ENCODE data around the gene MICU2. TPM values are rescaled to one million over a fixed set of nuclear protein-coding genes. Genes with fewer than 3 reads are reported as not detected.
"Not testable (repeated sequence)": the region's sequence is repeated elsewhere in the genome, so short reads cannot be mapped to it uniquely, and the experiment has no call there.

MICU2 gene
- polyA plus RNA-seq, 6 donors from 2014 or later, result 36.0 to 51.4 (median 40.0) TPM

GRCh38 chr13:21553261-21553660 is 50.7 kb downstream of the MICU2 start:
- Mint-ChIP-seq H3K27ac (peak overlapping the region in 2 of 6 donors; percentile 55 to 59), H3K36me3 (peaks cover 16 to 20% of the 10 kb centered on the region in 2 donors)

GRCh38 chr13:21550918-21551317 is 53.1 kb downstream of the MICU2 start:
- no peak overlapping the region for H3K4me3 Mint-ChIP-seq
- H3K36me3 Mint-ChIP-seq, result peaks cover 3 to 4% of the 10 kb centered on the region in 2 donors
- H3K27ac Mint-ChIP-seq, result no peak overlapping the region
- ATAC-seq (ENCODE audit: low read depth in 2 of 2) (no peak), DNase-seq (no peak)
- peaks cover 0 to 6% (median 0%) of the 10 kb centered on the region in 7 donors for H3K9me3 Mint-ChIP-seq
- no peaks in the 10 kb centered on the region for H3K27me3 Mint-ChIP-seq
- H3K4me1 Mint-ChIP-seq, result peaks cover 20 to 33% (median 24%) of the 10 kb centered on the region in 3 donors

More at GRCh38 chr13:21553261-21553660, 50.7 kb downstream of the MICU2 start:
- peak overlapping the region in 3 of 8 donors; percentile 53 to 70 (median 62) for H3K4me3 Mint-ChIP-seq
- not testable (repeated sequence) for DNase-seq; H3K27me3 Mint-ChIP-seq; H3K9me3 Mint-ChIP-seq; ATAC-seq (ENCODE audit: low read depth in 2 of 2)
- H3K4me1 Mint-ChIP-seq, result peaks cover 24 to 26% (median 26%) of the 10 kb centered on the region in 3 donors

- H3K9me3 Mint-ChIP-seq, result peaks cover 0 to 6% (median 0%) of the 10 kb centered on the region in 7 donors
- peaks cover 5 to 10% of the 10 kb centered on the region in 2 donors for H3K36me3 Mint-ChIP-seq
- H3K27me3 Mint-ChIP-seq, result no peaks in the 10 kb centered on the region
Measured at GRCh38 chr13:21549633-21550032, 54.3 kb downstream of the MICU2 start.

GRCh38 chr13:21548577-21548976 is 55.4 kb downstream of the MICU2 start:
- ATAC-seq (ENCODE audit: low read depth in 2 of 2), result no peak
- no peaks in the 10 kb centered on the region for H3K27me3 Mint-ChIP-seq
- H3K9me3 Mint-ChIP-seq, result peaks cover 0 to 5% (median 0%) of the 10 kb centered on the region in 7 donors
- H3K27ac Mint-ChIP-seq, result peak overlapping the region in 2 of 6 donors; percentile 15 to 46
- H3K4me1 Mint-ChIP-seq, result peaks cover 24 to 42% (median 25%) of the 10 kb centered on the region in 3 donors
- H3K4me3 Mint-ChIP-seq, result no peak overlapping the region
- no peak for DNase-seq
- H3K36me3 Mint-ChIP-seq, result peaks cover 10% of the 10 kb centered on the region in 2 donors

More at GRCh38 chr13:21549633-21550032, 54.3 kb downstream of the MICU2 start:
- Mint-ChIP-seq H3K27ac (peak overlapping the region in 1 of 6 donors; percentile 15), H3K4me3 (no peak overlapping the region), H3K4me1 (peaks cover 22 to 40% (median 24%) of the 10 kb centered on the region in 3 donors)
- DNase-seq, result no peak
- no peak for ATAC-seq (ENCODE audit: low read depth in 2 of 2)

- Mint-ChIP-seq H3K27me3 (no peaks in the 10 kb centered on the region), H3K9me3 (no peaks in the 10 kb centered on the region), H3K4me3 (no peak overlapping the region), H3K27ac (peak overlapping the region in 4 of 6 donors; percentile 2 to 80 (median 66)), H3K36me3 (peaks cover 10% of the 10 kb centered on the region in 2 donors), H3K4me1 (peaks cover 25 to 49% (median 32%) of the 10 kb centered on the region in 3 donors)
- ATAC-seq (ENCODE audit: low read depth in 2 of 2) (no peak), DNase-seq (no peak)
Measured at GRCh38 chr13:21546372-21546771, 57.6 kb downstream of the MICU2 start.

- ATAC-seq (ENCODE audit: low read depth in 2 of 2) (no peak), DNase-seq (no peak)
- peaks cover 10% of the 10 kb centered on the region in 2 donors for H3K36me3 Mint-ChIP-seq
- no peaks in the 10 kb centered on the region for H3K27me3 Mint-ChIP-seq
- H3K9me3 Mint-ChIP-seq, result no peaks in the 10 kb centered on the region
- peaks cover 25 to 49% (median 30%) of the 10 kb centered on the region in 3 donors for H3K4me1 Mint-ChIP-seq
- peak overlapping the region in 2 of 6 donors; percentile 2 to 9 for H3K27ac Mint-ChIP-seq
- no peak overlapping the region for H3K4me3 Mint-ChIP-seq
Measured at GRCh38 chr13:21544515-21544914, 59.5 kb downstream of the MICU2 start.

GRCh38 chr13:21542563-21542962 is 61.4 kb downstream of the MICU2 start:
- Mint-ChIP-seq H3K27ac (peak overlapping the region in 1 of 6 donors; percentile 39), H3K9me3 (no peaks in the 10 kb centered on the region), H3K36me3 (peaks cover 23 to 27% of the 10 kb centered on the region in 2 donors), H3K27me3 (no peaks in the 10 kb centered on the region), H3K4me1 (peaks cover 27 to 61% (median 34%) of the 10 kb centered on the region in 3 donors), H3K4me3 (no peak overlapping the region)
- DNase-seq (no peak), ATAC-seq (ENCODE audit: low read depth in 2 of 2) (no peak)

GRCh38 chr13:21541980-21542379 is 62.0 kb downstream of the MICU2 start:
- peaks cover 29 to 59% (median 36%) of the 10 kb centered on the region in 3 donors for H3K4me1 Mint-ChIP-seq
- H3K36me3 Mint-ChIP-seq, result peaks cover 26 to 33% of the 10 kb centered on the region in 2 donors
- H3K9me3 Mint-ChIP-seq, result no peaks in the 10 kb centered on the region
- ATAC-seq (ENCODE audit: low read depth in 2 of 2) (no peak), DNase-seq (no peak)
- H3K27me3 Mint-ChIP-seq, result no peaks in the 10 kb centered on the region
- H3K27ac Mint-ChIP-seq, result peak overlapping the region in 3 of 6 donors; percentile 39 to 75 (median 74)
- peak overlapping the region in 1 of 8 donors; percentile 41 for H3K4me3 Mint-ChIP-seq

GRCh38 chr13:21541271-21541670 is 62.7 kb downstream of the MICU2 start:
- H3K36me3 Mint-ChIP-seq, result peaks cover 31 to 37% of the 10 kb centered on the region in 2 donors
- H3K4me3 Mint-ChIP-seq, result no peak overlapping the region
- no peaks in the 10 kb centered on the region for H3K27me3 Mint-ChIP-seq
- no peak for ATAC-seq (ENCODE audit: low read depth in 2 of 2)
- H3K4me1 Mint-ChIP-seq, result peaks cover 28 to 52% (median 34%) of the 10 kb centered on the region in 3 donors
- H3K9me3 Mint-ChIP-seq, result no peaks in the 10 kb centered on the region
- H3K27ac Mint-ChIP-seq, result no peak overlapping the region
- DNase-seq, result no peak

GRCh38 chr13:21539687-21540086 is 64.3 kb downstream of the MICU2 start:
- Mint-ChIP-seq H3K27me3 (no peaks in the 10 kb centered on the region), H3K9me3 (no peaks in the 10 kb centered on the region), H3K4me1 (peaks cover 25 to 37% (median 26%) of the 10 kb centered on the region in 3 donors), H3K36me3 (peaks cover 26 to 27% of the 10 kb centered on the region in 2 donors), H3K27ac (no peak overlapping the region), H3K4me3 (no peak overlapping the region)
- no peak for DNase-seq
- ATAC-seq (ENCODE audit: low read depth in 2 of 2), result no peak

- Mint-ChIP-seq H3K27me3 (no peaks in the 10 kb centered on the region), H3K4me3 (peak overlapping the region in 1 of 8 donors; percentile 15), H3K36me3 (peaks cover 22 to 27% of the 10 kb centered on the region in 2 donors), H3K27ac (peak overlapping the region in 2 of 6 donors; percentile 27 to 76), H3K4me1 (peaks cover 20 to 27% (median 20%) of the 10 kb centered on the region in 3 donors), H3K9me3 (no peaks in the 10 kb centered on the region)
- DNase-seq, result no peak
- ATAC-seq (ENCODE audit: low read depth in 2 of 2), result no peak
Measured at GRCh38 chr13:21538753-21539152, 65.2 kb downstream of the MICU2 start.

- Mint-ChIP-seq H3K27ac (peak overlapping the region in 1 of 6 donors; percentile 33), H3K4me3 (no peak overlapping the region)
Measured at GRCh38 chr13:21538280-21538679, 65.7 kb downstream of the MICU2 start.

GRCh38 chr13:21537105-21537504 is 66.9 kb downstream of the MICU2 start:
- peak overlapping the region in 3 of 6 donors; percentile 1 to 39 (median 24) for H3K27ac Mint-ChIP-seq
- no peaks in the 10 kb centered on the region for H3K27me3 Mint-ChIP-seq
- no peak for DNase-seq
- H3K36me3 Mint-ChIP-seq, result peaks cover 29 to 36% of the 10 kb centered on the region in 2 donors
- no peak overlapping the region for H3K4me3 Mint-ChIP-seq
- no peak for ATAC-seq (ENCODE audit: low read depth in 2 of 2)
- no peaks in the 10 kb centered on the region for H3K9me3 Mint-ChIP-seq
- H3K4me1 Mint-ChIP-seq, result peaks cover 8 to 14% (median 13%) of the 10 kb centered on the region in 3 donors

More at GRCh38 chr13:21538280-21538679, 65.7 kb downstream of the MICU2 start:
- H3K4me1 Mint-ChIP-seq, result peaks cover 15 to 23% (median 18%) of the 10 kb centered on the region in 3 donors
- H3K9me3 Mint-ChIP-seq, result no peaks in the 10 kb centered on the region
- no peak for DNase-seq
- H3K27me3 Mint-ChIP-seq, result no peaks in the 10 kb centered on the region
- no peak for ATAC-seq (ENCODE audit: low read depth in 2 of 2)
- peaks cover 22 to 27% of the 10 kb centered on the region in 2 donors for H3K36me3 Mint-ChIP-seq

- DNase-seq (no peak), ATAC-seq (ENCODE audit: low read depth in 2 of 2) (no peak)
- Mint-ChIP-seq H3K4me1 (peaks cover 6 to 13% (median 12%) of the 10 kb centered on the region in 3 donors), H3K4me3 (no peak overlapping the region), H3K27ac (no peak overlapping the region), H3K36me3 (peaks cover 33 to 39% of the 10 kb centered on the region in 2 donors), H3K27me3 (no peaks in the 10 kb centered on the region), H3K9me3 (no peaks in the 10 kb centered on the region)
Measured at GRCh38 chr13:21534760-21535159, 69.2 kb downstream of the MICU2 start.

Measured in naive B cell (primary cell).